ENCODE data around the gene FBXL13.
"Not testable (repeated sequence)": the region's sequence is repeated elsewhere in the genome, so short reads cannot be mapped to it uniquely, and the experiment has no call there.

FBXL13 gene

DNA sequence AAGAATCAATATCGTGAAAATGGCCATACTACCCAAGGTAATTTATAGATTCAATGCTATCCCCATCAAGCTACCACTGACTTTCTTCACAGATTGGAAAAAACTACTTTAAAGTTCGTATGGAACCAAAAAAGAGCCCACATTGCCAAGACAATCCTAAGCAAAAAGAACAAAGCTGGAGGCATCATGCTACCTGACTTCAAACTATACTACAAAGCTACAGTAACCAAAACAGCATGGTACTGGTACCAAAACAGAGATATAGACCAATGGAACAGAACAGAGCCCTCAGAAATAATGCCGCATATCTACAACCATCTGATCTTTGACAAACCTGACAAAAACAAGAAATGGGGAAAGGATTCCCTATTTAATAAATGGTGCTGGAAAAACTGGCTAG is 53.7 kb downstream of the FBXL13 start:
- not testable (repeated sequence) for DNase-seq

GRCh38 chr7:103018295-103018694 is 56.3 kb downstream of the FBXL13 start:
- not testable (repeated sequence) for DNase-seq

DNA sequence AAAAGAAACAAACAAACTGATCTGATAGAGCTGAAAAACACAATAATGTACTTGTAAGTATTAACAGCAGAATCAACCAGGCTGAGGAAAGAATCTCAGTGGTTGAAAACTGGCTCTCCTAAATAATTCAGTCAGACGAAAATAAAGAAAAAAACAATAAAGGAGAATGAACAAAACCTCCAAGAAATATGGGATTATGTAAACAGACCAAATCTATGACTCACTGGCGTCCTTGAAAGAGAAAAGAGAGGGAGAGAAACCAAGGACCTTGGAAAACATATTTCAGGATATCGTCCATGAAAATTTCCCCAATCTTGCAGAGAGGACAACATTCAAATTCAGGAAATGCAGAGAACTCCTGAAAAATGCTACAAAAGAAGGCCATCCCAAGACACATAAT is 62.9 kb downstream of the FBXL13 start:
- no peak for DNase-seq

DNA sequence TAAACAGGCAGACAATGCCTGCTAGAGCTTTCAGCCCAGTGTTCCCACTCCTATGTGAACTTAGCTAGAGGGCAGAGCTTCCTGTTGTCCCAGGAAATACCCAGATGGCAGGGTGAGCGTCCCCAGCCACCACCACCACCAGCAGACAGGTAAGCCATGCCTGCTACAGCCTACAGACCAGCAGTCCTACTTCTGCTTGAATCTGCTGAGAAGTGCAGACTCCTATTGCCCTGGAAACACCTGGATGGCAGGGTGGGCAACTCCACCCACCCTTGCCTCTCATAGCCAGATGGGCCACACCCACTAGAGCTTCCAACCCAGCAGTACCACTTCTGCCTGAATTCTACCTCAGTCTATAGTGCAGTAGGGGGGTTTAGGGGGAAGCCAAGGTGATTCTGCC is 64.4 kb downstream of the FBXL13 start:
- no peak for DNase-seq

DNA sequence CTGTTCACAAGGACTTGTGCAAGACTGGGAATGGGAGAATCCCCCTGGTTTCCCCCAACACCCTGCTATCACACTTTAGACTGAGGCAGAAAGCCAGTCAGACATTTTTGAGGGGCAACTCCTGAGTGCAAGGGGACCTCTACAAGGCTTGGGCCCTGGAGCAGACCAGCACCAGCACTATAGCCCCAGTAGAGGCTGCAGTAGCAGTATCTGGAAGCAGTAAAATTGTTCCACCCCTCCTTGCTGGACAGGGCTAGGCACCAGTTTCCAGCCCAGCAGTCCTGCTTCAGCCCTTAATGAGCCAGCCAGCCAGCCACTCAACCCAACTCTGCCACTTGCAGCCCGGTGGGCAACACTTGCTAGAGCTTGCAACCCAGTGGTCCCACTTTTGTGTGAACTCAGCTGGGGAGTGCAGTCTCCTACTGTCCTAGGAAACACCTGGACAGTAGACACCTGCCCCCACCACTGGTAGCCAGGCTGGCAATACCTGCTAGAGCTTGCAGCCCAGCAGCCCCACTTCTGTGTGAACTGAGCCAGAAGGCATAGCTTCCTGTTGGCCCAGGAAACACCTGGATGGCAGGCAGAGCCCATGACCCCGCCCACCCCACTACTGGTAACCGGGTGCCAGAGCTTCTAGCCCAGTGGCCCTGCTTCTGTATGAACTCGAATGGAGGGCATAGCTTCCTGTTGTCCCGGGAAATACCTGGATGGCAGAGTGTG is 65.0 kb downstream of the FBXL13 start:
- no peak for DNase-seq

DNA sequence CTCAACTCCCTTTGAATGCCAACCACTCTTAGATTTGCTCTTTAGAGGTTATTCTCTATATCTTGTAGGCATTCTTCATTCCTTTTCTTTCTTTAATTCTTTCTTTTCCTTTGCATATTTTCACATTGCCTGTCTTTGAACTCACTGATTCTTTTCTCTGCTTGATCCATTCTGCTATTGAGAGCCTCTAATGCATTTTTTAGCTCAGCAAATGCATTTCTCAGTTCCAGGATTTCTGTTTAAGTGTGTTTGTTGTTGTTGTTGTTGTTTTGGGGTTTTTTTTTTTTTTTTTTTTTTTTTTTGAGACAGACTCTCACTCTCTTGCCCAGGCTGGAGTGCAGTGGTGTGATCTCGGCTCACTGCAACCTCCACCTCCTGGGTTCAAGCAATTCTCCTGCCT is 71.6 kb downstream of the FBXL13 start:
- no peak for DNase-seq

- DNase-seq, result no peak
These were observed 73.4 kb downstream of the FBXL13 start for GRCh38 chr7:103001210-103001609.

DNA sequence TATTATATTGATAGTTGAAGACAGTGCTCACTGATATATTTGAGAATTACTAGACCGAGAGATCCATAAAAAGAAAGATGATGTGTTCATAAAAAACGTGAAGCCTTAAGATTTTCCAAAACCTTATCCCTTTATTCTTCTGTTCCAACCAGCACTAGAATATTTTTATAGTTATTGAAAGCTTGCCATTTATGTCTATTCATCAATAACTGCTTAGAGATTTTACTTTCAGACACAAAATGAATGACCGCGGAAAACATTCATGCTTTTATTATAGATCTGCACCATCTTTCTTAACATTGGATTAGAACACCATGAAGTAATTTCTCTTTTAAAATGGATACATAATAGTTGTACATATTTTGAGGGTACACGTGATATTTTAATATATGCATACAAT is 77.6 kb downstream of the FBXL13 start:
- no peak for DNase-seq

GRCh38 chr7:102995609-102996008 is 79.0 kb downstream of the FBXL13 start:
- not testable (repeated sequence) for DNase-seq

GRCh38 chr7:102994567-102994966 is 80.0 kb downstream of the FBXL13 start:
- no peak for DNase-seq

DNA sequence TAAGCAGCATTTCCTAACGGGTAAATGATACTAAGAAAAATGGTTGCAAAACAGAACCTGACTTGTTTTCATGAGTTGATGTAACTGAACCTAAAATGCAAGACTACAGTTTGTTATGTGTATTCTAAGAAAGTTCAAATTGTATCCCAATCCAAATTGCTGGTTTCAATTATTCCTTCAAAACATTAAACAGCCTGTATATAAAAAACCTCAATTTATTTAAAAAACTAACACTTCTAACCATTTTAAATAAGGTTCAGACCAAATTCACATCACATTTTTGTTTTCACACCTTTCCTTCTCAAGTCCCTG is 80.9 kb downstream of the FBXL13 start:
- no peak for DNase-seq

GRCh38 chr7:102992938-102993717 is 81.5 kb downstream of the FBXL13 start:
- DNase-seq, result no peak

DNA sequence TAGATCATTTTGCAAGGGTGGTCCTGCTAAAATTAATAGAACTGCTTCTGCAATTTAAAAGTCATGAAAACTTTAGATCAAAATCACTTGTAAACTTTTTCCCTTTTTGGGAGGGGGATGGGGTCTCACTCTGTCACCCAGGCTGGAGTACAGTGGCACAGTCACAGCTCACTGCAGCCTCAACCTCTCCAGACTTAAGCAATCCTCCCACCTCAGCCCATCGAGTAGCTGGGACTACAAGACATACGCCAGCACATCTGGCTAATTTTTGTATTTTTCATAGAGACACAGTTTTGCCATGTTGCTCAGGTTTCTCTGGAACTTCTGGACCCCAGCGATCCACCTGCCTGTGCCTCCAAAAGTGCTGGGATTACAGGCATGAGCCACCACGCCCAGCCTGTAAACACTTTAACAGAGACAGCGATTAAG is 82.1 kb downstream of the FBXL13 start:
- no peak for DNase-seq

DNA sequence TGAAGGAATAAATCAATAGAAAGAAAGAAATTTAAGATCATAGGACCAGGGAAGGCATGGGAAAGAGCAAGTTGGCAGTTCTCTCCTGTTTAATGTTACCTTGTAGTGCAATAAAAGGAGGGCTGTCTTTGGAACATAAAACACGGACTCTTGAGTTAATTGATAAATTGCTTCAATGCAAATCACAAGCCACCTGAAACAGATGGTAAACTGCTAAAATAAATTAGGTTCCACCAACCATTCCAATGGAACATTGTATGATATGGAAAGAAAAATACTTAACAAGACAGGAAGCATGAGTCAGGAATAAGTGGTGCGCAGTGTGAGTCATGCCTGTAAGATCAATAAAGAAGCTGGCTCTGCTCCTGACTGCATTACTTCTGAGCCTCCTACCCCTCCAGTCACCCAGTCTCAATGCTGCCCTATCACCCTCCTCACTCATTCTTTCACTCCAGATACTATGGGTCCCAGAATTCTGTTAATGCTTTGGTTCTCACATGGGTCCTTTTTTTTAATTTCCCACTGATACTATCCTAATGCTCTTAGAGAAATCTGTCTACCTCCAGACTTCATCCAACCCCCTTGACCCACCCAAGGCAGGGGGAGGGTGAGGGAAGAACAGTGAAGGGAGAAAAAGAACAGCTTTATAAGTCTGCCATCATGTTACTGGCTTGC is 82.9 kb downstream of the FBXL13 start:
- no peak for DNase-seq

GRCh38 chr7:102991077-102991539 is 83.5 kb downstream of the FBXL13 start:
- no peak for DNase-seq

DNA sequence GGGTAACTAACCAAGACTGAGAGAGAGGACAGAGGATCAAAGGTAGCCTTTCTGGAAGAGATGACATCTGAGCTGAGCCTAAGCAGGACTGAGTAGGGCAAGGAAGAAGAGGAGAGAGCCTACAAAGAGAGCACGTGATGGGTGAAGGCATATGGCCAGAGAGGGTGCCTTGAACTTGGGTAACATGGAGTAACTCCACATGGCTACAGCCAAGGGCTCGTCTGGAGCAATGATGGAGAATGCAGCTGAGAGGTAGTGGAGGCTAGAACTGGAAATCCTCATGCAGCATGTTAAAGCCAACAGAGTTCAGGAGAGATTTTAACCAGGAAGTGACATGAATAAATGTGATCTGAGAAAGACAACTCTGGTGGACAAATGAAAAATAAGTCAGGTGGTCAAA is 84.0 kb downstream of the FBXL13 start:
- no peak for DNase-seq

GRCh38 chr7:102988631-102989560 is 85.7 kb downstream of the FBXL13 start:
- DNase-seq, result no peak

DNA sequence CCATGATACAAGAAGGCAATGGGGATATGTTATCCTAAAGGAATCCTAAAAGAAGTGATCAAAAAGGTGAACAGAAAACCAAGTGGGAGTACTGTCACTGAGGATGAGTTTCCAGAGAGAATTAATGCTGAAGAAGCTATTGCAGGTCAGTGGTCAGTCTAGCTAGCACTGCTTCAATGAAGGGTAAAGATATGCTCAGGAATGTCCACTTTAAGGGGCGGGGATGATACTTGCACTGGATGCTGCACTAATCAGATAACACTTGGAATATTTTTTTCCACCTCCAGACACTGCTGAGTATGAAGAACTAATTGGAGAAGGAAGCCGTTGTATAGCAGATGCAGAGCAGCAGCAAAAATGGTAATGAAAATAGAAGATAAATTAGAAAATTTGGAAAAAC is 86.5 kb downstream of the FBXL13 start:
- no peak for DNase-seq

DNA sequence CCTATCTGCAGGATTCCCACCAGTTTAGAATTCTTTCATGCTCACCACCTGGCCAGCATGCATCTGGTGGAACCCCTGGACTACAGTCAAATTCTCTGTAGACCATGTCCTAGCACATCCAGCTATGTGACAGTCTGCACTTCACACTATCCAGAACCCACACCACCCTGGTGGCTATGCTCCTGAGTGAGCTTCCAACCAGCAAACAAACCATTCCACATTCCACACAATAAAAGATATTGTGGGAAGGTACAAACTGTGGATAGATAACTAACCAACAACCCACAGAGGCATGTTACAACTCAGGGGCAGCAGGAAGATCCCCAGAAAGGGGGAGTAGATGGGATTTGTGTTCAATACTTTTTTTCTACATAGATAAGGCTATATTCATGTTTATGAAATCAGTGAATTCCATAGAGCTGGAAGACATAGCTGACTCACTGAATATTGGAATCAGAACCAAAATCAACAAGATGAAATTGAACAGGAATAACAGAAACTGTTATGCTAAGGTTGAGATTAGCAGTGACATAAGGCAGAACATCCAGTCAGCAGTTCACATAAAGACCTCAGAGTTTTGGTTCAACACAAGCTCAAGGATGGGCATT is 89.3 kb downstream of the FBXL13 start:
- DNase-seq, result no peak

GRCh38 chr7:102983602-102984001 is 91.0 kb downstream of the FBXL13 start:
- DNase-seq, result no peak

DNA sequence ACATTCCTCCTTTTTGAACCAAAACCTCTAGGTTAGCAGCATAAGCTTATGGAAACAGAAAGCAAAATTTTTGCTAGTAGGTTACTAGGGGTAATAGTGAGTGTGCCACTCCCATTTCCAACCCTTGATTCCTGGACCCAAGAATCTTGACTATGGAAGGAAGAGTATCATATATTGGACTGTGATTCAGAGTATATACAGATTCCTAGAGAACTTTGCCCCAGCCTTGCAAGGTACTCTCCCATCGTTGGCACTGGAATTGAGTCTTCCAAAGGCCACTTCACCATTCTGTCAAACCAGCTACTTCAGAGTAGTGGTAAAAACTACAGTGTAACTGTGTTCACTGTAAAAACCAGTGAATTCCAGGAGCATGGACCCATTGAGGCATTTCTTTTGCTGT is 92.4 kb downstream of the FBXL13 start:
- no peak for DNase-seq

GRCh38 chr7:102981451-102981850 is 93.1 kb downstream of the FBXL13 start:
- no peak for DNase-seq

Data from NCI-H187 (cell line).